PC-3 (cell line): ENCODE measurements around the gene MLLT11. TPM values are rescaled to one million over a fixed set of nuclear protein-coding genes. Genes with fewer than 3 reads are reported as not detected.

ENCODE experiments used
- ATAC-seq: fragments of 200-7000 bp; cut with Tn5 transposase; 2 replicates; pipeline ENCODE4 v1.9.1; 2020; ENCODE audit warnings: mild to moderate bottlenecking, moderate library complexity
- BruUV-seq: library from RNA; stranded (reverse); fragments of 400-500 nt; replicated peaks from 2 replicates; lab custom pipeline; 2021; lab: Mats Ljungman, UMichigan
- CTCF ChIA-PET: fragments of 300-600 bp; sonication (Branson Sonifier 250); formaldehyde crosslinking; loops from one replicate; lab custom pipeline; 2022; ENCODE audit warnings: antibody characterized with exemption; lab: Charles Lee
- POLR2A ChIA-PET: fragments of 300-600 bp; sonication (Branson Sonifier 250); formaldehyde crosslinking; loops from one replicate; lab custom pipeline; 2022; ENCODE audit warnings: antibody characterized with exemption; ENCODE audit not compliant: unreplicated experiment; lab: Charles Lee
- DNase-seq: peaks from one replicate; pipeline ENCODE4 v3.0.0-alpha.2; 2015
- H2AFZ ChIP-seq: fragments of 300-600 bp; sonication (generic); 2 replicates; pipeline ENCODE4 v1.6.0; 2016; ENCODE audit warnings: antibody characterized with exemption, low read length
- H3F3A ChIP-seq: fragments of 300-600 bp; sonication (generic); one replicate; pipeline ENCODE4 v1.6.0; 2017; ENCODE audit warnings: antibody characterized with exemption, low read length, control low read depth, mild to moderate bottlenecking; ENCODE audit not compliant: unreplicated experiment
- H3K27ac ChIP-seq: fragments of 300-600 bp; sonication (generic); 2 replicates; pipeline ENCODE4 v1.5.1; 2016; ENCODE audit warnings: mild to moderate bottlenecking, low read length
- H3K27me3 ChIP-seq: fragments of 300-600 bp; sonication (generic); 2 replicates; pipeline ENCODE4 v1.6.1; 2016; ENCODE audit warnings: low read length, mixed read lengths
- H3K36me3 ChIP-seq: fragments of 300-600 bp; sonication (generic); 2 replicates; pipeline ENCODE4 v1.6.1; 2016; ENCODE audit warnings: low read depth, mixed run types, low read length, mixed read lengths
- H3K4me1 ChIP-seq: fragments of 300-600 bp; sonication (generic); 2 replicates; pipeline ENCODE4 v1.5.1; 2016; ENCODE audit warnings: low read length; ENCODE audit not compliant: insufficient read depth
- H3K4me2 ChIP-seq: fragments of 300-600 bp; sonication (generic); 2 replicates; pipeline ENCODE4 v1.6.0; 2016; ENCODE audit warnings: low read length
- H3K4me3 ChIP-seq: fragments of 300-600 bp; sonication (generic); 2 replicates; pipeline ENCODE4 v1.5.1; 2016; ENCODE audit warnings: mild to moderate bottlenecking, low read length, mixed read lengths
- H3K79me2 ChIP-seq: fragments of 300-600 bp; sonication (generic); 2 replicates; pipeline ENCODE4 v1.6.1; 2017; ENCODE audit warnings: low read length, mixed read lengths
- H3K9ac ChIP-seq: fragments of 300-600 bp; sonication (generic); 2 replicates; pipeline ENCODE4 v1.6.0; 2016; ENCODE audit warnings: mild to moderate bottlenecking, low read length
- H3K9me2 ChIP-seq: fragments of 300-600 bp; sonication (generic); replicated peaks from 2 replicates; pipeline ENCODE4 v1.6.1; 2016; ENCODE audit warnings: mixed run types, low read length, mixed read lengths
- H3K9me3 ChIP-seq: fragments of 300-600 bp; sonication (generic); 2 replicates; pipeline ENCODE4 v1.6.1; 2016; ENCODE audit warnings: low read length, mixed read lengths
- H4K20me1 ChIP-seq: fragments of 300-600 bp; sonication (generic); 2 replicates; pipeline ENCODE4 v1.6.1; 2016; ENCODE audit warnings: low read length, mixed read lengths
- CTCF ChIP-seq: fragments of 300-600 bp; sonication (generic); conservative IDR thresholded peaks from 2 replicates; pipeline ENCODE4 v1.5.1; 2017; ENCODE audit warnings: antibody characterized with exemption, low read depth, mild to moderate bottlenecking, low read length
- EZH2 ChIP-seq: fragments of 300-600 bp; sonication (generic); IDR thresholded peaks from one replicate; pipeline ENCODE4 v1.6.1; 2017; ENCODE audit warnings: antibody characterized with exemption, mild to moderate bottlenecking, low read length; ENCODE audit not compliant: unreplicated experiment
- EZH2phosphoT487 ChIP-seq: fragments of 300-600 bp; sonication (generic); IDR thresholded peaks from 2 replicates; pipeline ENCODE4 v1.6.1; 2018; ENCODE audit warnings: mild to moderate bottlenecking, antibody characterized with exemption, low read length, borderline replicate concordance
- intact Hi-C: fragments of 100-400 bp; cut with micrococcal nuclease; formaldehyde crosslinking; loops from 2 replicates; pipeline ENCODE4 v1.9.0; 2023
- total RNA-seq: library from RNA; depleted of rRNA; stranded (reverse); fragments of >200 nt; gene quantifications from 2 replicates; pipeline ENCODE4 v1.2.3, GENCODE V29; 2014

Gene MLLT11
- total RNA-seq, 1 experiment from 2014 or later = 14.1 TPM

- intact Hi-C loops = no loop called here
- DNase-seq (no peak), ATAC-seq (no peak)
- TSS peak; percentile 23 for BruUV-seq
- Histone ChIP-seq H3K9ac (no peak overlapping the region), H3K36me3 (no peaks in the 10 kb centered on the region; the same call in 1 of the 2 replicates), H3K4me2 (no peak overlapping the region), H3K27me3 (no peaks in the 10 kb centered on the region), H3F3A (no peaks in the 10 kb centered on the region), H3K9me3 (no peaks in the 10 kb centered on the region), H3K79me2 (no peaks in the 10 kb centered on the region), H3K9me2 (no peaks in the 10 kb centered on the region), H3K27ac (no peak overlapping the region), H4K20me1 (no peaks in the 10 kb centered on the region), H3K4me1 (peaks cover 5% of the 10 kb centered on the region), H2AFZ (no peak overlapping the region), H3K4me3 (no peak overlapping the region)
- CTCF ChIA-PET = no interaction called here
- POLR2A ChIA-PET = no interaction called here
- TF ChIP-seq CTCF (no peak), EZH2phosphoT487 (no peak), EZH2 (no peak)
Observed at GRCh38 chr1:151035167-151035566, 25.0 kb upstream of the MLLT11 start.

GRCh38 chr1:151036356-151036755 is 23.8 kb upstream of the MLLT11 start, which contains the start of gene BNIPL:
Gene BNIPL, plus strand, starts transcription at chr1:151036586. Its CDS starts 140 bp downstream, at chr1:151036726.
- no peak within 1 kb of the TSS for H3K4me2 ChIP-seq
- CTCF ChIA-PET = no interaction called here
- no peaks in the 10 kb centered on the region for H3K9me2 ChIP-seq
- H3K4me3 ChIP-seq = no peak within 1 kb of the TSS
- no peaks in the 10 kb centered on the region for H3K79me2 ChIP-seq
- H3K9me3 ChIP-seq = no peaks in the 10 kb centered on the region
- H4K20me1 ChIP-seq = no peaks in the 10 kb centered on the region
- intact Hi-C loops = no loop called here
- no peaks in the 10 kb centered on the region for H3F3A ChIP-seq
- no peak within 1 kb of the TSS for H2AFZ ChIP-seq
- ATAC-seq (no peak), DNase-seq (peak; percentile 21)
- peaks cover 5% of the 10 kb centered on the region for H3K4me1 ChIP-seq
- no TSS peak for BruUV-seq
- no peaks in the 10 kb centered on the region for H3K27me3 ChIP-seq
- H3K27ac ChIP-seq = no peak within 1 kb of the TSS
- no peaks in the 10 kb centered on the region; the same call in 1 of the 2 replicates for H3K36me3 ChIP-seq
- no peak within 1 kb of the TSS for H3K9ac ChIP-seq
- no peak for TF ChIP-seq EZH2phosphoT487
- no peak for TF ChIP-seq EZH2
- no peak for TF ChIP-seq CTCF
- POLR2A ChIA-PET = no interaction called here

- no TSS peak for BruUV-seq
- intact Hi-C loops = no loop called here
Observed at GRCh38 chr1:151037032-151037431, 23.2 kb upstream of the MLLT11 start.

More at GRCh38 chr1:151037032-151037431, 23.2 kb upstream of the MLLT11 start:
- no peaks in the 10 kb centered on the region for H3K9me2 ChIP-seq
- no peaks in the 10 kb centered on the region for H3K9me3 ChIP-seq
- no peaks in the 10 kb centered on the region for H4K20me1 ChIP-seq
- ChIA-PET POLR2A (no interaction called here), CTCF (no interaction called here)
- H3K4me3 ChIP-seq = no peak overlapping the region
- H3F3A ChIP-seq = no peaks in the 10 kb centered on the region
- H3K27ac ChIP-seq = no peak overlapping the region
- peaks cover 5% of the 10 kb centered on the region for H3K4me1 ChIP-seq
- no peaks in the 10 kb centered on the region for H3K79me2 ChIP-seq
- H2AFZ ChIP-seq = no peak overlapping the region
- no peak overlapping the region for H3K9ac ChIP-seq
- no peak for DNase-seq
- H3K36me3 ChIP-seq = no peaks in the 10 kb centered on the region; the same call in 1 of the 2 replicates
- ATAC-seq = no peak
- H3K4me2 ChIP-seq = no peak overlapping the region
- TF ChIP-seq CTCF (no peak), EZH2 (no peak), EZH2phosphoT487 (no peak)
- H3K27me3 ChIP-seq = no peaks in the 10 kb centered on the region
